Type B pancreatic cell (in vitro differentiated cells): ENCODE measurements around the gene TMEM74B. TPM values are rescaled to one million over a fixed set of nuclear protein-coding genes. Genes with fewer than 3 reads are reported as not detected.

Experiments
- DNase-seq: peaks from one replicate; pipeline ENCODE4 v3.0.0; 2021; ENCODE audit warnings: mixed read lengths; ENCODE audit not compliant: unreplicated experiment; ENCODE audit errors: extremely low spot score
- H3K27ac Mint-ChIP-seq: 2 replicates; pipeline ENCODE4 v1.8.0; 2021; ENCODE audit warnings: mild to moderate bottlenecking, mixed read lengths
- H3K27me3 Mint-ChIP-seq: 2 replicates; pipeline ENCODE4 v1.8.0; 2021; ENCODE audit warnings: mixed read lengths
- H3K36me3 Mint-ChIP-seq: 2 replicates; pipeline ENCODE4 v1.8.0; 2021; ENCODE audit warnings: mixed read lengths
- H3K4me1 Mint-ChIP-seq: one replicate; pipeline ENCODE4 v1.8.0; 2021; ENCODE audit warnings: mixed read lengths; ENCODE audit not compliant: unreplicated experiment
- H3K4me3 Mint-ChIP-seq: 2 replicates; pipeline ENCODE4 v1.8.0; 2021; ENCODE audit warnings: mild to moderate bottlenecking, mixed read lengths
- H3K9me3 Mint-ChIP-seq: 2 replicates; pipeline ENCODE4 v1.8.0; 2021; ENCODE audit warnings: mixed read lengths
- CTCF ChIP-seq: fragments of 200-600 bp; sonication (generic); conservative IDR thresholded peaks from 2 replicates; pipeline ENCODE4 v1.5.0; 2021; ENCODE audit warnings: antibody characterized with exemption, mild to moderate bottlenecking
- total RNA-seq: library from RNA; stranded (reverse); gene quantifications from 2 replicates; pipeline ENCODE4 v1.2.1, GENCODE V29; 2021; ENCODE audit warnings: low replicate concordance

Gene TMEM74B
- total RNA-seq, 1 donor from 2014 or later = 12.0 TPM

- H3K4me3 Mint-ChIP-seq = no peak overlapping the region
- H3K9me3 Mint-ChIP-seq = no peaks in the 10 kb centered on the region
- no peak for TF ChIP-seq CTCF
- H3K27me3 Mint-ChIP-seq = peaks cover 31% of the 10 kb centered on the region
- no peak overlapping the region for H3K27ac Mint-ChIP-seq
- no peaks in the 10 kb centered on the region for H3K36me3 Mint-ChIP-seq
- DNase-seq = no peak
- no peaks in the 10 kb centered on the region for H3K4me1 Mint-ChIP-seq
Observed at GRCh38 chr20:1196634-1197033, 11.9 kb upstream of the TMEM74B start.

GRCh38 chr20:1195226-1195625 lies 10.4 kb upstream of the TMEM74B start:
- no peak overlapping the region for H3K4me3 Mint-ChIP-seq
- H3K9me3 Mint-ChIP-seq = no peaks in the 10 kb centered on the region
- no peaks in the 10 kb centered on the region for H3K36me3 Mint-ChIP-seq
- H3K4me1 Mint-ChIP-seq = no peaks in the 10 kb centered on the region
- H3K27ac Mint-ChIP-seq = no peak overlapping the region
- H3K27me3 Mint-ChIP-seq = peaks cover 34% of the 10 kb centered on the region
- no peak for TF ChIP-seq CTCF
- DNase-seq = no peak

GRCh38 chr20:1191299-1191698 lies 6.5 kb upstream of the TMEM74B start:
- Mint-ChIP-seq H3K9me3 (no peaks in the 10 kb centered on the region), H3K36me3 (no peaks in the 10 kb centered on the region), H3K4me3 (no peak overlapping the region), H3K27me3 (peaks cover 33% of the 10 kb centered on the region), H3K4me1 (no peaks in the 10 kb centered on the region), H3K27ac (no peak overlapping the region)
- TF ChIP-seq CTCF = no peak
- DNase-seq = no peak

GRCh38 chr20:1190847-1191246 lies 6.1 kb upstream of the TMEM74B start:
- no peak for TF ChIP-seq CTCF
- no peaks in the 10 kb centered on the region for H3K9me3 Mint-ChIP-seq
- no peak overlapping the region for H3K4me3 Mint-ChIP-seq

DNA sequence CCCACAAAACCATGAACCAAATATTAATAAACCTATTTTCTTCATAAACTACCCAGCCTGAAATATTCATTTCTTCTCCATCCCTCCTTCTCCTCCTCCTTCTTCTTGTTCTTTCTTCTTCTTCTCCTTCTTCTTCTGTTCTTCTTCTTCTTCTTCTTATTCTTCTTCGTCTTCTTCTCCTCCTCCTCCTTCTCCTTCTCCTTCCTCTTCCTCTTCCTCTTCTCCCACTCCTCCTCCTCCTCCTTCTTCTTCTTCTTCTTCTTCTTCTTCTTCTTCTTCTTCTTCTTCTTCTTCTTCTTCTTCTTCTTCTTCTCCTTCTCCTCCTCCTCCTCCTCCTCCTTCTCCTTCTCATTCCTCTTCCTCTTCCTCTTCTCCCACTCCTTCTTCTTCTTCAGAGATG lies 5.0 kb upstream of the TMEM74B start:
- Mint-ChIP-seq H3K4me1 (no peaks in the 10 kb centered on the region), H3K36me3 (no peaks in the 10 kb centered on the region), H3K9me3 (no peaks in the 10 kb centered on the region), H3K4me3 (no peak overlapping the region), H3K27me3 (peaks cover 29% of the 10 kb centered on the region), H3K27ac (no peak overlapping the region)
- TF ChIP-seq CTCF = no peak
- no peak for DNase-seq

More at GRCh38 chr20:1190847-1191246, 6.1 kb upstream of the TMEM74B start:
- no peaks in the 10 kb centered on the region for H3K4me1 Mint-ChIP-seq
- no peaks in the 10 kb centered on the region for H3K36me3 Mint-ChIP-seq
- no peak overlapping the region for H3K27ac Mint-ChIP-seq
- peaks cover 33% of the 10 kb centered on the region for H3K27me3 Mint-ChIP-seq
- DNase-seq = no peak

GRCh38 chr20:1188347-1188746 lies 3.6 kb upstream of the TMEM74B start:
- H3K4me3 Mint-ChIP-seq = no peak overlapping the region
- no peak overlapping the region for H3K27ac Mint-ChIP-seq
- no peaks in the 10 kb centered on the region for H3K36me3 Mint-ChIP-seq
- DNase-seq = no peak
- H3K9me3 Mint-ChIP-seq = no peaks in the 10 kb centered on the region
- TF ChIP-seq CTCF = no peak
- peaks cover 43% of the 10 kb centered on the region for H3K27me3 Mint-ChIP-seq
- H3K4me1 Mint-ChIP-seq = no peaks in the 10 kb centered on the region
